WTC11 (cell line): Measurements from ENCODE around the gene PITPNC1. TPM values are rescaled to one million over a fixed set of nuclear protein-coding genes. Genes with fewer than 3 reads are reported as not detected.

Source experiments
- ATAC-seq: fragments of 200-7000 bp; cut with Tn5 transposase; 2 replicates; pipeline ENCODE4 v1.10.0; 2021; ENCODE audit warnings: mild to moderate bottlenecking, moderate library complexity
- CTCF ChIA-PET: fragments of 300-600 bp; sonication (Branson Sonifier 250); formaldehyde crosslinking; loops from one replicate; lab custom pipeline; 2021; ENCODE audit warnings: antibody characterized with exemption; lab: Charles Lee
- POLR2A ChIA-PET: fragments of 350-600 bp; sonication (Branson Sonifier 250); formaldehyde crosslinking; loops from one replicate; lab custom pipeline; 2021; ENCODE audit warnings: antibody characterized with exemption; lab: Charles Lee
- DNase-seq: peaks from one replicate; pipeline ENCODE4 v3.0.0; 2021; ENCODE audit warnings: low spot score
- H3K27ac Mint-ChIP-seq: 2 replicates; pipeline ENCODE4 v1.8.0; 2021; ENCODE audit warnings: mixed read lengths
- H3K27me3 Mint-ChIP-seq: 2 replicates; pipeline ENCODE4 v1.8.0; 2021; ENCODE audit warnings: low read depth, mild to moderate bottlenecking, moderate library complexity, mixed read lengths
- H3K36me3 Mint-ChIP-seq: 2 replicates; pipeline ENCODE4 v1.8.0; 2021; ENCODE audit warnings: mixed read lengths
- H3K4me1 Mint-ChIP-seq: 2 replicates; pipeline ENCODE4 v1.8.0; 2022; ENCODE audit warnings: mixed read lengths
- H3K4me3 Mint-ChIP-seq: 2 replicates; pipeline ENCODE4 v1.8.0; 2021; ENCODE audit warnings: mild to moderate bottlenecking, moderate library complexity, mixed read lengths
- H3K9me3 Mint-ChIP-seq: 2 replicates; pipeline ENCODE4 v1.8.0; 2021; ENCODE audit warnings: mixed read lengths
- CDX4 ChIP-seq: fragments of 250-450 bp; sonication (Bioruptor Pico); IDR thresholded peaks from 2 replicates; pipeline ENCODE4 v1.9.0; 2021; ENCODE audit warnings: moderate library complexity, mild to moderate bottlenecking, inconsistent platforms, borderline replicate concordance
- EMX1 ChIP-seq: fragments of 250-450 bp; sonication (Bioruptor Pico); IDR thresholded peaks from 2 replicates; pipeline ENCODE4 v1.8.0; 2021; ENCODE audit warnings: mild to moderate bottlenecking
- FOXJ3 ChIP-seq: sonication (generic); formaldehyde crosslinking; IDR thresholded peaks from 2 replicates; pipeline ENCODE4 v1.9.0; 2021; ENCODE audit warnings: missing genetic modification reagents, mild to moderate bottlenecking, borderline replicate concordance
- FOXK1 ChIP-seq: sonication (generic); formaldehyde crosslinking; IDR thresholded peaks from 2 replicates; pipeline ENCODE4 v1.8.0; 2022; ENCODE audit warnings: mild to moderate bottlenecking, moderate library complexity, missing genetic modification reagents
- GRHL2 ChIP-seq: fragments of 250-450 bp; sonication (Bioruptor Pico); IDR thresholded peaks from 2 replicates; pipeline ENCODE4 v1.8.0; 2022; ENCODE audit warnings: mild to moderate bottlenecking, moderate library complexity; ENCODE audit not compliant: insufficient replicate concordance, severe bottlenecking
- OVOL2 ChIP-seq: fragments of 250-450 bp; sonication (Bioruptor Pico); IDR thresholded peaks from 2 replicates; pipeline ENCODE4 v1.9.0; 2021; ENCODE audit warnings: mild to moderate bottlenecking, borderline replicate concordance
- SMAD4 ChIP-seq: sonication (generic); formaldehyde crosslinking; IDR thresholded peaks from 2 replicates; pipeline ENCODE4 v1.8.0; 2022; ENCODE audit warnings: mild to moderate bottlenecking, missing genetic modification reagents
- ZBTB21 ChIP-seq: sonication (generic); formaldehyde crosslinking; IDR thresholded peaks from 2 replicates; pipeline ENCODE4 v1.8.1; 2023; ENCODE audit warnings: mild to moderate bottlenecking, missing genetic modification reagents, borderline replicate concordance
- ZNF121 ChIP-seq: sonication (generic); formaldehyde crosslinking; IDR thresholded peaks from 2 replicates; pipeline ENCODE4 v1.8.0; 2023; ENCODE audit warnings: missing genetic modification reagents
- ZNF263 ChIP-seq: sonication (generic); formaldehyde crosslinking; IDR thresholded peaks from 2 replicates; pipeline ENCODE4 v1.8.1; 2022; ENCODE audit warnings: low read depth, mild to moderate bottlenecking, moderate library complexity, missing genetic modification reagents
- ZNF281 ChIP-seq: sonication (generic); formaldehyde crosslinking; IDR thresholded peaks from 2 replicates; pipeline ENCODE4 v1.8.0; 2023; ENCODE audit warnings: mild to moderate bottlenecking, missing genetic modification reagents
- ZNF396 ChIP-seq: fragments of 250-450 bp; sonication (Bioruptor Pico); IDR thresholded peaks from 2 replicates; pipeline ENCODE4 v1.8.0; 2021; ENCODE audit warnings: mild to moderate bottlenecking, moderate library complexity, borderline replicate concordance
- ZNF532 ChIP-seq: fragments of 250-450 bp; sonication (Bioruptor Pico); IDR thresholded peaks from 2 replicates; pipeline ENCODE4 v1.9.0; 2021; ENCODE audit warnings: mild to moderate bottlenecking, borderline replicate concordance
- total RNA-seq: library from RNA; stranded (reverse); gene quantifications from 3 replicates; pipeline ENCODE4 v1.2.3, GENCODE V29; 2021
- TF ChIP-seq, protein P1 (sequence below): sonication (generic); formaldehyde crosslinking; IDR thresholded peaks from 2 replicates; pipeline ENCODE4 v1.8.1; 2023; ENCODE audit warnings: mild to moderate bottlenecking, missing genetic modification reagents
- TF ChIP-seq, protein P2 (sequence below): sonication (generic); formaldehyde crosslinking; IDR thresholded peaks from 2 replicates; pipeline ENCODE4 v1.8.1; 2022; ENCODE audit warnings: missing genetic modification reagents, borderline replicate concordance
- TF ChIP-seq, protein P3 (sequence below): sonication (generic); formaldehyde crosslinking; IDR thresholded peaks from 2 replicates; pipeline ENCODE4 v1.8.0; 2022; ENCODE audit warnings: mild to moderate bottlenecking, missing genetic modification reagents
- TF ChIP-seq, protein P4 (sequence below): sonication (generic); formaldehyde crosslinking; IDR thresholded peaks from 2 replicates; pipeline ENCODE4 v1.8.1; 2023; ENCODE audit warnings: mild to moderate bottlenecking, missing genetic modification reagents, moderate library complexity

Gene PITPNC1
- total RNA-seq, 1 experiment from 2014 or later = 39.8 TPM

DNA sequence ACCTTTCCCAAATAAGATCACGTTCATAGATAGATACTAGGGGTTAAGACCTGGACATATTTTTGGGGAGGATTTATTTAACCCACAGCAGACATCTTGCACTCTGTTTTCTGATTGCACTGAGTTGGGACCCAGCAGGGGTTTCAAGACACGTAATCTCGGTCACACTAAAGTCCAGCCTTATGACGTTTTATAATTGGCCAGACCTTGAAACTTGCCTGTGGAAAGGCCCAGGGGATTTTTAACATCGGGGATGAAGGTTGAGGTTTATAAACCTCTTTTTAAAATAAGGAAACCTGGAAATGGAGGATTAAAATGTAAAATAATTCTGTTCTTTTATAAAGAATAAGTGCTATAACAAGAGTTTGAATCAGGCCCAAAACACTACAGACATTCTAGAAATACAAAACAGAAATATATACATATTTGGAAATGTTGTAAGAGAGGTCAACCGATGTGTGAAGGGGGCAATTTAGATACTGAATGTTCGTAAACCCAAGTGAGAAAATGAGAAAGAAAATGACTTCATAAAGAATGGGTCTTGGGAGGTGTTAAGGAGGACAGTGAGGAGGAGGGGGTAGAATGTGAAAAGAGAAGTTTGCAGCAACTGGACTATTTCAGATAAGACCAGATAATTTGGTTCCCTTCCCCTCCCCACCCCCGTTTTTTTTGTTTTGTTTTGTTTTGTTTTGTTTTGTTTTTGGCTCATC, 279.6 kb downstream of the PITPNC1 start:
- POLR2A ChIA-PET = interaction anchor here (0.6 kb wide), 1 partner anchor 288 kb away, joined by 3 read pairs; no protein-coding TSS in a partner anchor
- CTCF ChIA-PET = interaction anchor here (0.9 kb wide), 1 partner anchor 929 kb away, joined by 3 read pairs; no protein-coding TSS in a partner anchor
- Mint-ChIP-seq H3K27ac (no peak overlapping the region), H3K4me3 (no peak overlapping the region), H3K9me3 (peaks cover 27% of the 10 kb centered on the region), H3K27me3 (no peaks in the 10 kb centered on the region), H3K4me1 (no peaks in the 10 kb centered on the region), H3K36me3 (peaks cover 24% of the 10 kb centered on the region)
- ATAC-seq (no peak), DNase-seq (no peak)
- TF ChIP-seq, protein P1, sequence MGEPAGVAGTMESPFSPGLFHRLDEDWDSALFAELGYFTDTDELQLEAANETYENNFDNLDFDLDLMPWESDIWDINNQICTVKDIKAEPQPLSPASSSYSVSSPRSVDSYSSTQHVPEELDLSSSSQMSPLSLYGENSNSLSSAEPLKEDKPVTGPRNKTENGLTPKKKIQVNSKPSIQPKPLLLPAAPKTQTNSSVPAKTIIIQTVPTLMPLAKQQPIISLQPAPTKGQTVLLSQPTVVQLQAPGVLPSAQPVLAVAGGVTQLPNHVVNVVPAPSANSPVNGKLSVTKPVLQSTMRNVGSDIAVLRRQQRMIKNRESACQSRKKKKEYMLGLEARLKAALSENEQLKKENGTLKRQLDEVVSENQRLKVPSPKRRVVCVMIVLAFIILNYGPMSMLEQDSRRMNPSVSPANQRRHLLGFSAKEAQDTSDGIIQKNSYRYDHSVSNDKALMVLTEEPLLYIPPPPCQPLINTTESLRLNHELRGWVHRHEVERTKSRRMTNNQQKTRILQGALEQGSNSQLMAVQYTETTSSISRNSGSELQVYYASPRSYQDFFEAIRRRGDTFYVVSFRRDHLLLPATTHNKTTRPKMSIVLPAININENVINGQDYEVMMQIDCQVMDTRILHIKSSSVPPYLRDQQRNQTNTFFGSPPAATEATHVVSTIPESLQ (CRISPR knock-in tag) = no peak
- no peak for TF ChIP-seq GRHL2 (CRISPR knock-in tag)
- no peak for TF ChIP-seq SMAD4 (CRISPR knock-in tag)
- TF ChIP-seq EMX1 (CRISPR knock-in tag) = no peak
- TF ChIP-seq OVOL2 = no peak
- TF ChIP-seq, protein P2, sequence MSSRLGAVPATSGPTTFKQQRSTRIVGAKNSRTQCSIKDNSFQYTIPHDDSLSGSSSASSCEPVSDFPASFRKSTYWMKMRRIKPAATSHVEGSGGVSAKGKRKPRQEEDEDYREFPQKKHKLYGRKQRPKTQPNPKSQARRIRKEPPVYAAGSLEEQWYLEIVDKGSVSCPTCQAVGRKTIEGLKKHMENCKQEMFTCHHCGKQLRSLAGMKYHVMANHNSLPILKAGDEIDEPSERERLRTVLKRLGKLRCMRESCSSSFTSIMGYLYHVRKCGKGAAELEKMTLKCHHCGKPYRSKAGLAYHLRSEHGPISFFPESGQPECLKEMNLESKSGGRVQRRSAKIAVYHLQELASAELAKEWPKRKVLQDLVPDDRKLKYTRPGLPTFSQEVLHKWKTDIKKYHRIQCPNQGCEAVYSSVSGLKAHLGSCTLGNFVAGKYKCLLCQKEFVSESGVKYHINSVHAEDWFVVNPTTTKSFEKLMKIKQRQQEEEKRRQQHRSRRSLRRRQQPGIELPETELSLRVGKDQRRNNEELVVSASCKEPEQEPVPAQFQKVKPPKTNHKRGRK (CRISPR knock-in tag) = no peak
- no peak for TF ChIP-seq CDX4 (CRISPR knock-in tag)
- no peak for TF ChIP-seq ZNF281
- TF ChIP-seq, protein P3, sequence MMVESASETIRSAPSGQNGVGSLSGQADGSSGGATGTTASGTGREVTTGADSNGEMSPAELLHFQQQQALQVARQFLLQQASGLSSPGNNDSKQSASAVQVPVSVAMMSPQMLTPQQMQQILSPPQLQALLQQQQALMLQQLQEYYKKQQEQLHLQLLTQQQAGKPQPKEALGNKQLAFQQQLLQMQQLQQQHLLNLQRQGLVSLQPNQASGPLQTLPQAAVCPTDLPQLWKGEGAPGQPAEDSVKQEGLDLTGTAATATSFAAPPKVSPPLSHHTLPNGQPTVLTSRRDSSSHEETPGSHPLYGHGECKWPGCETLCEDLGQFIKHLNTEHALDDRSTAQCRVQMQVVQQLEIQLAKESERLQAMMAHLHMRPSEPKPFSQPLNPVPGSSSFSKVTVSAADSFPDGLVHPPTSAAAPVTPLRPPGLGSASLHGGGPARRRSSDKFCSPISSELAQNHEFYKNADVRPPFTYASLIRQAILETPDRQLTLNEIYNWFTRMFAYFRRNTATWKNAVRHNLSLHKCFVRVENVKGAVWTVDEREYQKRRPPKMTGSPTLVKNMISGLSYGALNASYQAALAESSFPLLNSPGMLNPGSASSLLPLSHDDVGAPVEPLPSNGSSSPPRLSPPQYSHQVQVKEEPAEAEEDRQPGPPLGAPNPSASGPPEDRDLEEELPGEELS (CRISPR knock-in tag) = no peak
- TF ChIP-seq ZNF532 (CRISPR knock-in tag) = no peak
- no peak for TF ChIP-seq ZNF263 (CRISPR knock-in tag)
- TF ChIP-seq FOXK1 (CRISPR knock-in tag) = no peak
- no peak for TF ChIP-seq ZNF396 (CRISPR knock-in tag)
- TF ChIP-seq, protein P4, sequence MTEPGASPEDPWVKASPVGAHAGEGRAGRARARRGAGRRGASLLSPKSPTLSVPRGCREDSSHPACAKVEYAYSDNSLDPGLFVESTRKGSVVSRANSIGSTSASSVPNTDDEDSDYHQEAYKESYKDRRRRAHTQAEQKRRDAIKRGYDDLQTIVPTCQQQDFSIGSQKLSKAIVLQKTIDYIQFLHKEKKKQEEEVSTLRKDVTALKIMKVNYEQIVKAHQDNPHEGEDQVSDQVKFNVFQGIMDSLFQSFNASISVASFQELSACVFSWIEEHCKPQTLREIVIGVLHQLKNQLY (CRISPR knock-in tag) = no peak
- no peak for TF ChIP-seq FOXJ3 (CRISPR knock-in tag)
- no peak for TF ChIP-seq ZNF121 (CRISPR knock-in tag)
- no peak for TF ChIP-seq ZBTB21 (CRISPR knock-in tag)
